Epidermal melanocyte (primary cell): ENCODE measurements around the gene ATP5F1D.
"Not testable (repeated sequence)": the region's sequence is repeated elsewhere in the genome, so short reads cannot be mapped to it uniquely, and the experiment has no call there.

ENCODE experiments used
- DNase-seq: peaks from one replicate; pipeline ENCODE4 v3.0.0; 2011; ENCODE audit warnings: low spot score; ENCODE audit not compliant: insufficient read length

ATP5F1D gene

DNA sequence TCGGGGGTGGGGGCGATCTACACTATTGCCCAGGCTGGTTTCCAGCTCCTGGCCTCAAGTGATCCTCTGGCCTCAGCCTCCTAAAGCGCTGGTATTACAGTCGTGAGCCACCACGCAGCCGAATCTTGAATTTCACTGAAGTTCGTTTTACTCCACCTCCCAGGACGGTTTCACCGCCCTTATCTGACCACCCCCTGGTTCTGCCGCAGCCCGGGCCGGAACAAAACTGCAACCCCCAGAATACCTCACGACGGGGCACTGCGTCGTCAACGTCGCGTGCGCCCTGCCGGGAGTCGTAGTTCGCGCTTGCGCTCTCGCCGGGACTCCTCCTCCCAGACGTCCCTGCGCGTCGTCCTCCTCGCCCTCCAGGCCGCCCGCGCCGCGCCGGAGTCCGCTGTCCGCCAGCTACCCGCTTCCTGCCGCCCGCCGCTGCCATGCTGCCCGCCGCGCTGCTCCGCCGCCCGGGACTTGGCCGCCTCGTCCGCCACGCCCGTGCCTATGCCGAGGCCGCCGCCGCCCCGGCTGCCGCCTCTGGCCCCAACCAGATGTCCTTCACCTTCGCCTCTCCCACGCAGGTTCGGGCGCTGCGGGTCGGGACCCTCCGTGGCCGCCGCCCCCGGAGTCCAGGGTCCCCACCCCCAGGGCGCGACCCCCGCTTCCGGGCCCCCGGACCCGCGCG lies at the start of gene ATP5F1D:
TSS of gene ATP5F1D (plus strand) at position 335 of the 679 bp plus-strand sequence. CDS start at position 435, 100 bp downstream.
- DNase-seq = peak; percentile 100

- no peak for DNase-seq
Measured at GRCh38 chr19:1199531-1199930, 42.0 kb upstream of the ATP5F1D start.

- not testable (repeated sequence) for DNase-seq
Measured at GRCh38 chr19:1200614-1201013, 40.9 kb upstream of the ATP5F1D start.

DNA sequence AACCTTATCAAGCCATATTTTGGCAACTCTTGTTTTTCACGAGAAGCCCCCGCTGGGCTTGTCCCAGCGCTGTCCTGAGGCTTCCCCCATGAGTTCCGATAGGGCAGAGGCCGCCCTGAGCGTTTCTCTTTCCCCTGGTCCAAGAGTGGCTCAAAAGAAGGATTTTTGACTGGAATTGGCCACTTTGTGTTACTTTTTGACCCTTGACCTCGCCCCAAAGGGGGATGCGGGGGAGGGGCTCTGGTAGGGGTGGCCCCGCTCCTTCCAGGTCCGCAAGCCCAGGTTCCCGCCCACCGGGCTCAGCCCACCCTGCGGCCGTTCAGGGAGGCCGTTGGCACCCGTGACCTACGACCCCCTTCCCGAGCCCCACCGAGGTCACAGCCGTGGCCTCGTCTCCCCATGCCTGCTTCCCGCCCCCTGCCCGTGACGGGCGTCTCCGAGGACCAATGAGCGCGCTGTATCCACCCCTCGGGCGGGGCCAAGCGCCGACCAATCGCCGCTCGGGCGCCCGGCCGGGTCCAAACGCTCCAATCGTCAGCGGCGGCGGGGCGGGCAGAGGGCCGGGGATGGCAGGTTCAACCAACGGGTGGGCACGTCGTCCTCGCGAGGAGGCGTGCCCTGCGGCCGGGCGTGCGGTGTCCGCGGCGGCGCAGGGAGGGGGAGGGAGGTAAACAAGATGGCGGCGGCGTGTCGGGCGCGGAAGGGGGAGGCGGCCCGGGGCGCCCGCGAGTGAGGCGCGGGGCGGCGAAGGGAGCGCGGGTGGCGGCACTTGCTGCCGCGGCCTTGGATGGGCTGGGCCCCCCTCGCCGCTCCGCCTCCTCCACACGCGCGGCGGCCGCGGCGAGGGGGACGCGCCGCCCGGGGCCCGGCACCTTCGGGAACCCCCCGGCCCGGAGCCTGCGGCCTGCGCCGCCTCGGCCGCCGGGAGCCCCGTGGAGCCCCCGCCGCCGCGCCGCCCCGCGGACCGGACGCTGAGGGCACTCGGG lies 36.1 kb upstream of the ATP5F1D start, which contains the start of gene STK11:
TSS of gene STK11 (plus strand) at position 665 of the 986 bp plus-strand sequence. CDS start 1,136 bp downstream, outside the sequence.
- DNase-seq = peak; percentile 100

DNA sequence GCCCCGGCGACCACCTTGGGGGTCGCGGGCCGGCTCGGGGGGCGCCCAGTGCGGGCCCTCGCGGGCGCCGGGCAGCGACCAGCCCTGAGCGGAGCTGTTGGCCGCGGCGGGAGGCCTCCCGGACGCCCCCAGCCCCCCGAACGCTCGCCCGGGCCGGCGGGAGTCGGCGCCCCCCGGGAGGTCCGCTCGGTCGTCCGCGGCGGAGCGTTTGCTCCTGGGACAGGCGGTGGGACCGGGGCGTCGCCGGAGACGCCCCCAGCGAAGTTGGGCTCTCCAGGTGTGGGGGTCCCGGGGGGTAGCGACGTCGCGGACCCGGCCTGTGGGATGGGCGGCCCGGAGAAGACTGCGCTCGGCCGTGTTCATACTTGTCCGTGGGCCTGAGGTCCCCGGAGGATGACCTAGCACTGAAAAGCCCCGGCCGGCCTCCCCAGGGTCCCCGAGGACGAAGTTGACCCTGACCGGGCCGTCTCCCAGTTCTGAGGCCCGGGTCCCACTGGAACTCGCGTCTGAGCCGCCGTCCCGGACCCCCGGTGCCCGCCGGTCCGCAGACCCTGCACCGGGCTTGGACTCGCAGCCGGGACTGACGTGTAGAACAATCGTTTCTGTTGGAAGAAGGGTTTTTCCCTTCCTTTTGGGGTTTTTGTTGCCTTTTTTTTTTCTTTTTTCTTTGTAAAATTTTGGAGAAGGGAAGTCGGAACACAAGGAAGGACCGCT lies 35.2 kb upstream of the ATP5F1D start:
- DNase-seq = peak; percentile 12

- DNase-seq = peak; percentile 5
Measured at GRCh38 chr19:1206864-1207450, 34.6 kb upstream of the ATP5F1D start.

DNA sequence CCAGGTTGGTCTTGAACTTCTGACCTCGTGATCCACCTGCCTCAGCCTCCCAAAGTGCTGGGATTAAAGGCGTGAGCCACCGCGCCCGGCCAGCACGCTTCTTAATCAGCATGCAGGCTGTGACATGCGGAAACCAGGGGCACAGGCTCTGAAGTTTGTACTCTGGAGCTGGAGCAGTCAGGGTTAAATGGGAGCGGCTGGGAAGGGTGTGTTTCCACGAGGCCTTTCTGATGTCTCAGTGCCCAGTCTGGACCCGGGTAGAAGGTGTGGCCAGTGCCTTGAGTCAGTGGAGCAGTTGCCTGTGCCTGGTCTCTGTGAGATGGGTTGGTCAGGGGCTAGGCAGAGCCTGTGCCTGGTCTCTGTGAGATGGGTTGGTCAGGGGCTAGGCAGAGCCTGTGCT lies 32.7 kb upstream of the ATP5F1D start:
- not testable (repeated sequence) for DNase-seq

- DNase-seq = peak; percentile 40
Measured at GRCh38 chr19:1210227-1210538, 31.4 kb upstream of the ATP5F1D start.

DNA sequence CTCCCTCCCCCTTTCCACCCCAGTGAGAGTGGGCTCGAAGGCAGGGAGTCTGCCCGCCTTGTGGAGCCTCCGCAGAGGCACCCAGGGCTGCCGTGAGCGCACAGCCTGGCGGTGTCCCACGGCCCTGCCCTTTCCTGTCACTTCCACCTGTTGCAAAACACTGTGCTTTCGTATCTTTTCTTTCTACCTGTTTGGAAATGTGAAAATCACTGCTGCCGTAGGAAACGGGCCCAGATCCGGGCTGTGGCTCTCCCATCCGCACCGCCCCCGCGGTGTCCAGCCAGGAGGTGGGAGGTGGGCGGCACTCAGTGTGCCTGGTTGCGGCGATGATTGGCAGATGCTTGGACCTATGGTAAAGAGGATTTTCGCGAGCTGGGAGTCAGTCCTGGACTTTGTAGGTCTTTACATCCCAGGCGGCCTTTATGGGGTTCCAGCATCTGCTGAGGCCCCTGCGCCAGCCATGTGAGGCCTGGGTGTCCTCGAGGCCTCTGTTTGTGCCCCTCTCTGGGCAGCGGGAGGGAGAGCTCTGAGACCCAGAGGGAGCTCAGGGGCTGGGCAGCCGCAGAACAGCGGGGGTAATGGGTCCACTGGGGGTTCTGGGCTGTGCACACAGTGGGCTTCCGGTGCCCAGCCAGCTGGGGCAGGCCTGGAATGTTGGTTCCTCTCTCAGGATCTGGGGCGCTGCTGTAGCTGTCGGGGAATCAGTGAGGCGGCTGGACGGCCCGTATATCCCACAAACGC lies 29.9 kb upstream of the ATP5F1D start:
- no peak for DNase-seq

- DNase-seq = peak; percentile 71
Measured at GRCh38 chr19:1213391-1214286, 27.9 kb upstream of the ATP5F1D start.

DNA sequence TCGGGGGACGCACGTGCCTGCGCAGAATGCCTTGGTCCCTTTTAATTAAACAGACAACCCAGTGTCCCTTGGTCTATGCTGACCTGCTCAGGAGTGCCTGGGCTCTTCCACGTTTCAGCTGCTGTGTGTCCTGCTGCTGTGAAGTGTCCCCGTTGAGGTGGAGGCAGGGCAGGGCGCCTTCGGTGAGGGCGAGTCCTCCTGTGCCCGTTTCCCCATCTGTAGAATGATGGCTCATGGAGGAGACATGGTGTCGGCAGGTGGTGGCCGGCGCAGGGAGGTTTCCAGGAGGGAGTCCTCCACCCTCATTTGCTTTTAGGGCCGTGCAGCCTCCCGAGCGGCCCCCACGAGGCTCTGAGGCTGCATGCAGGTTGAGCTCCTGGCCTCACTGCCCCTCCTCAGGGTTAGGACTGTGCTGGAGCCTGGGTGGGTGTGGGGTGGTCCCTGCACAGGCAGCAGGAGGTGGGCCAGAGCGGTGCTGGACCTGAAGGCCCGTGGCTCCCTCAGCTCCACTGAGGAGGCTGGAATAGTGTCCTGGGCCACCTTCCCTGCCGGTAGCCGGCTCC lies 27.2 kb upstream of the ATP5F1D start:
- no peak for DNase-seq

- DNase-seq = peak; percentile 76
Measured at GRCh38 chr19:1214862-1215731, 26.5 kb upstream of the ATP5F1D start.

- no peak for DNase-seq
Measured at GRCh38 chr19:1216756-1217155, 24.8 kb upstream of the ATP5F1D start.

GRCh38 chr19:1217366-1217765 lies 24.2 kb upstream of the ATP5F1D start:
- no peak for DNase-seq

GRCh38 chr19:1218751-1219567 lies 22.6 kb upstream of the ATP5F1D start:
- DNase-seq = no peak

- DNase-seq = no peak
Measured at GRCh38 chr19:1219786-1220476, 21.6 kb upstream of the ATP5F1D start.

DNA sequence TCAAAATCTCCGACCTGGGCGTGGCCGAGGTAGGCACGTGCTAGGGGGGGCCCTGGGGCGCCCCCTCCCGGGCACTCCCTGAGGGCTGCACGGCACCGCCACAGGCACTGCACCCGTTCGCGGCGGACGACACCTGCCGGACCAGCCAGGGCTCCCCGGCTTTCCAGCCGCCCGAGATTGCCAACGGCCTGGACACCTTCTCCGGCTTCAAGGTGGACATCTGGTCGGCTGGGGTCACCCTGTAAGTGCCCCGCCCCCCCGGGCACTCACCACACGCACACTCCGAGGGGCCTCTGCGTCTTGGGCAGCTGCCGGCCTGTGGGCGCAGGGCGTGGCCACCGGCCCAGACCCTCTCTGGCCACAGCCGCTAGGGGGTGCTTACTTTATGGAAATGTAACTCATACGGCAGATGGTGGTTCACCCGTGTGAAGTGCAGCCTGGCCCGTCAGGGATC lies 21.0 kb upstream of the ATP5F1D start:
- no peak for DNase-seq
